Astrocyte (in vitro differentiated cells and primary cell): ENCODE data around the gene PI4KB. TPM values are rescaled to one million over a fixed set of nuclear protein-coding genes. Genes with fewer than 3 reads are reported as not detected.
"Not testable (repeated sequence)": the region's sequence is repeated elsewhere in the genome, so short reads cannot be mapped to it uniquely, and the experiment has no call there.

Experiments used
- DNase-seq: peaks from one replicate; pipeline ENCODE4 v3.0.0-alpha.2; 2010; ENCODE audit warnings: low read depth
- FAIRE-seq: peaks from 2 replicates; lab custom pipeline; 2011; peaks lifted over from hg19 to GRCh38; lab: Jason Lieb, UNC
- H2AFZ ChIP-seq: 2 replicates; pipeline ENCODE4 v1.6.0; 2012; ENCODE audit warnings: low read depth, low read length, inconsistent platforms
- H3K27ac ChIP-seq: 2 replicates; pipeline ENCODE4 v1.5.1; 2011; ENCODE audit warnings: low read depth, low read length, inconsistent platforms
- H3K27me3 ChIP-seq: 2 replicates; pipeline ENCODE4 v1.6.0; 2011; ENCODE audit warnings: low read length, inconsistent platforms; ENCODE audit not compliant: insufficient read depth
- H3K36me3 ChIP-seq: 2 replicates; pipeline ENCODE4 v1.5.1; 2011; ENCODE audit warnings: low read length, inconsistent platforms; ENCODE audit not compliant: insufficient read depth
- H3K4me1 ChIP-seq: 2 replicates; pipeline ENCODE4 v1.5.1; 2011; ENCODE audit warnings: low read length, inconsistent platforms; ENCODE audit not compliant: insufficient read depth
- H3K4me2 ChIP-seq: 2 replicates; pipeline ENCODE4 v1.6.0; 2012; ENCODE audit warnings: low read length, inconsistent platforms
- H3K4me3 ChIP-seq: 2 replicates; pipeline ENCODE4 v1.5.1; 2011; ENCODE audit warnings: low read depth, mild to moderate bottlenecking, low read length, inconsistent platforms; ENCODE audit not compliant: insufficient read depth
- H3K79me2 ChIP-seq: 2 replicates; pipeline ENCODE4 v1.6.0; 2012; ENCODE audit warnings: mild to moderate bottlenecking, low read length, inconsistent platforms; ENCODE audit not compliant: insufficient read depth
- H3K9ac ChIP-seq: 2 replicates; pipeline ENCODE4 v1.6.0; 2012; ENCODE audit warnings: mild to moderate bottlenecking, low read length, inconsistent platforms
- H3K9me3 ChIP-seq: 2 replicates; pipeline ENCODE4 v1.5.1; 2012; ENCODE audit warnings: low read depth, mild to moderate bottlenecking, low read length, inconsistent platforms; ENCODE audit not compliant: insufficient read depth
- H4K20me1 ChIP-seq: 2 replicates; pipeline ENCODE4 v1.6.0; 2012; ENCODE audit warnings: low read length, inconsistent platforms; ENCODE audit not compliant: insufficient read depth
- H3K27ac Mint-ChIP-seq: one replicate; pipeline ENCODE4 v1.8.0; 2021; ENCODE audit warnings: mild to moderate bottlenecking, mixed read lengths; ENCODE audit not compliant: unreplicated experiment
- H3K27me3 Mint-ChIP-seq: one replicate; pipeline ENCODE4 v1.8.0; 2021; ENCODE audit warnings: low read depth, mixed read lengths; ENCODE audit not compliant: unreplicated experiment
- H3K36me3 Mint-ChIP-seq: one replicate; pipeline ENCODE4 v1.8.0; 2021; ENCODE audit warnings: low read depth, mixed read lengths; ENCODE audit not compliant: unreplicated experiment
- H3K4me1 Mint-ChIP-seq: one replicate; pipeline ENCODE4 v1.8.0; 2021; ENCODE audit warnings: low read depth, mixed read lengths; ENCODE audit not compliant: unreplicated experiment
- H3K4me3 Mint-ChIP-seq: one replicate; pipeline ENCODE4 v1.8.0; 2021; ENCODE audit warnings: mild to moderate bottlenecking, moderate library complexity, mixed read lengths; ENCODE audit not compliant: unreplicated experiment
- H3K9me3 Mint-ChIP-seq: one replicate; pipeline ENCODE4 v1.8.0; 2021; ENCODE audit warnings: mild to moderate bottlenecking, mixed read lengths; ENCODE audit not compliant: unreplicated experiment
- EZH2 ChIP-seq: IDR thresholded peaks from 2 replicates; pipeline ENCODE4 v1.6.1; 2012; ENCODE audit warnings: mild to moderate bottlenecking, low read length, inconsistent platforms; ENCODE audit not compliant: insufficient read depth
- total RNA-seq: library from RNA; stranded (reverse); gene quantifications from 2 replicates; pipeline ENCODE4 v1.2.1, GENCODE V29; 2021
- TF ChIP-seq, protein P1 (sequence below): IDR thresholded peaks from 2 replicates; pipeline ENCODE4 v1.5.1; 2011; ENCODE audit warnings: low read depth, mild to moderate bottlenecking, inconsistent platforms, low read length, moderate library complexity; ENCODE audit not compliant: insufficient read depth

The PI4KB gene
- total RNA-seq, 1 donor from 2014 or later, result 67.8 TPM

DNA sequence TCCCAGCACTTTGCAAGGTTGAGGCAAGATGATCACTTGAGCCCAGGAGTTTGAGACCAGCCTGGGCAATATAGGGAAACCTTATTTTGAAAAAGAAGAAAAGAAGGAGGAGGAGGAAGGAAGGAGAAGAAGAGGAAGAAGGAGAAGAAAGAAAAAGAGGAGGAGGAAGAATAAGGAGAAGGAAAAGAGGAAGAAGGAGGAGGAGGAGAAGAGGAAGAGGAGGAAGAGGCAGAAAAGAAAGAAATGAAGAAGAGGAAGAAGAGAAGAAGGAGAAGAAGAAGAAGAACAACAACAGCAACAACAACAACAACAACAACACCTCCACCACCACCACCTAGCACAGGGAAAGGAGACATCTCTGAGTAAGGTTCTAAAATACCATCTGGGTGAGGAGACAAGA is 34.7 kb upstream of the PI4KB start:
- FAIRE-seq (no peak), DNase-seq (no peak)
- no peaks in the 10 kb centered on the region for H3K36me3 ChIP-seq
- H3K4me1 ChIP-seq, result no peaks in the 10 kb centered on the region
- Mint-ChIP-seq H3K36me3 (peaks cover 21% of the 10 kb centered on the region), H3K4me3 (no peak overlapping the region), H3K27ac (no peak overlapping the region), H3K27me3 (peaks cover 6% of the 10 kb centered on the region), H3K4me1 (no peaks in the 10 kb centered on the region), H3K9me3 (peaks cover 38% of the 10 kb centered on the region)
- no peaks in the 10 kb centered on the region for H4K20me1 ChIP-seq
- no peak overlapping the region for H3K27ac ChIP-seq
- no peaks in the 10 kb centered on the region for H3K27me3 ChIP-seq
- H3K4me2 ChIP-seq, result no peak overlapping the region
- TF ChIP-seq, protein P1, sequence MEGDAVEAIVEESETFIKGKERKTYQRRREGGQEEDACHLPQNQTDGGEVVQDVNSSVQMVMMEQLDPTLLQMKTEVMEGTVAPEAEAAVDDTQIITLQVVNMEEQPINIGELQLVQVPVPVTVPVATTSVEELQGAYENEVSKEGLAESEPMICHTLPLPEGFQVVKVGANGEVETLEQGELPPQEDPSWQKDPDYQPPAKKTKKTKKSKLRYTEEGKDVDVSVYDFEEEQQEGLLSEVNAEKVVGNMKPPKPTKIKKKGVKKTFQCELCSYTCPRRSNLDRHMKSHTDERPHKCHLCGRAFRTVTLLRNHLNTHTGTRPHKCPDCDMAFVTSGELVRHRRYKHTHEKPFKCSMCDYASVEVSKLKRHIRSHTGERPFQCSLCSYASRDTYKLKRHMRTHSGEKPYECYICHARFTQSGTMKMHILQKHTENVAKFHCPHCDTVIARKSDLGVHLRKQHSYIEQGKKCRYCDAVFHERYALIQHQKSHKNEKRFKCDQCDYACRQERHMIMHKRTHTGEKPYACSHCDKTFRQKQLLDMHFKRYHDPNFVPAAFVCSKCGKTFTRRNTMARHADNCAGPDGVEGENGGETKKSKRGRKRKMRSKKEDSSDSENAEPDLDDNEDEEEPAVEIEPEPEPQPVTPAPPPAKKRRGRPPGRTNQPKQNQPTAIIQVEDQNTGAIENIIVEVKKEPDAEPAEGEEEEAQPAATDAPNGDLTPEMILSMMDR, result no peak
- no peak for TF ChIP-seq EZH2
- H3K9me3 ChIP-seq, result peaks cover 5% of the 10 kb centered on the region
- no peak overlapping the region for H2AFZ ChIP-seq
- no peak overlapping the region for H3K4me3 ChIP-seq
- H3K9ac ChIP-seq, result no peak overlapping the region
- H3K79me2 ChIP-seq, result no peaks in the 10 kb centered on the region

- Mint-ChIP-seq H3K4me3 (no peak overlapping the region), H3K36me3 (peaks cover 5% of the 10 kb centered on the region), H3K9me3 (peaks cover 9% of the 10 kb centered on the region), H3K27ac (no peak overlapping the region), H3K4me1 (no peaks in the 10 kb centered on the region), H3K27me3 (no peaks in the 10 kb centered on the region)
- H3K36me3 ChIP-seq, result no peaks in the 10 kb centered on the region
- no peaks in the 10 kb centered on the region for H4K20me1 ChIP-seq
- DNase-seq, result no peak
- no peak for FAIRE-seq
- no peak overlapping the region for H2AFZ ChIP-seq
- no peaks in the 10 kb centered on the region for H3K4me1 ChIP-seq
- no peaks in the 10 kb centered on the region for H3K79me2 ChIP-seq
- no peak overlapping the region for H3K9ac ChIP-seq
- H3K27ac ChIP-seq, result no peak overlapping the region
- H3K9me3 ChIP-seq, result no peaks in the 10 kb centered on the region
- TF ChIP-seq EZH2, result no peak
- TF ChIP-seq, protein P1, result no peak
- no peak overlapping the region for H3K4me3 ChIP-seq
- H3K27me3 ChIP-seq, result no peaks in the 10 kb centered on the region
- no peak overlapping the region for H3K4me2 ChIP-seq
Observed at GRCh38 chr1:151356696-151357095, 29.5 kb upstream of the PI4KB start.

- H3K4me1 Mint-ChIP-seq, result peaks cover 10% of the 10 kb centered on the region
- no peaks in the 10 kb centered on the region for H3K36me3 Mint-ChIP-seq
Observed at GRCh38 chr1:151352021-151352718, 25.0 kb upstream of the PI4KB start.

GRCh38 chr1:151350323-151350722 is 23.1 kb upstream of the PI4KB start:
- FAIRE-seq, H4K20me1 ChIP-seq, H3K36me3 ChIP-seq, DNase-seq, H3K36me3 Mint-ChIP-seq, H3K4me3 ChIP-seq, H3K9me3 Mint-ChIP-seq, H3K4me2 ChIP-seq, H3K27me3 ChIP-seq, H3K9ac ChIP-seq, H3K27ac ChIP-seq, H3K4me3 Mint-ChIP-seq, H3K27me3 Mint-ChIP-seq, H3K9me3 ChIP-seq, H2AFZ ChIP-seq, H3K27ac Mint-ChIP-seq: not testable (repeated sequence)
- H3K79me2 ChIP-seq, result peaks cover 10% of the 10 kb centered on the region
- peaks cover 17% of the 10 kb centered on the region for H3K4me1 Mint-ChIP-seq
- peaks cover 15% of the 10 kb centered on the region for H3K4me1 ChIP-seq

More at GRCh38 chr1:151352021-151352718, 25.0 kb upstream of the PI4KB start:
- Histone ChIP-seq H3K4me2 (no peak overlapping the region), H3K27ac (no peak overlapping the region), H4K20me1 (no peaks in the 10 kb centered on the region), H3K27me3 (no peaks in the 10 kb centered on the region), H3K9ac (no peak overlapping the region), H3K79me2 (no peaks in the 10 kb centered on the region), H3K4me3 (no peak overlapping the region), H3K4me1 (peaks cover 9% of the 10 kb centered on the region), H3K36me3 (no peaks in the 10 kb centered on the region), H3K9me3 (no peaks in the 10 kb centered on the region), H2AFZ (no peak overlapping the region)
- no peak for FAIRE-seq
- Mint-ChIP-seq H3K4me3 (no peak overlapping the region), H3K27me3 (no peaks in the 10 kb centered on the region), H3K27ac (no peak overlapping the region), H3K9me3 (peaks cover 2% of the 10 kb centered on the region)
- no peak for DNase-seq
- no peak for TF ChIP-seq EZH2
- TF ChIP-seq, protein P1, result no peak
